Mammary epithelial cell (primary cell): ENCODE data around the gene ZNF236.

ENCODE experiments used
- EZH2 ChIP-seq: IDR thresholded peaks from 2 replicates; pipeline ENCODE4 v1.6.1; 2012; ENCODE audit warnings: low read length, inconsistent platforms, borderline replicate concordance
- TF ChIP-seq, protein P1 (sequence below), 2 donors: IDR thresholded peaks in 1 of 2; conservative IDR thresholded peaks in 1 of 2; 2 replicates each; pipeline ENCODE4 v1.5.1; 2011 to 2012; ENCODE audit warnings: inconsistent platforms in 2 of 2, low read length in 2 of 2, mild to moderate bottlenecking in 2 of 2, control low read depth in 1 of 2, low read depth in 1 of 2; ENCODE audit not compliant: insufficient read depth in 1 of 2; ENCODE audit errors: extremely low read depth in 1 of 2

DNA sequence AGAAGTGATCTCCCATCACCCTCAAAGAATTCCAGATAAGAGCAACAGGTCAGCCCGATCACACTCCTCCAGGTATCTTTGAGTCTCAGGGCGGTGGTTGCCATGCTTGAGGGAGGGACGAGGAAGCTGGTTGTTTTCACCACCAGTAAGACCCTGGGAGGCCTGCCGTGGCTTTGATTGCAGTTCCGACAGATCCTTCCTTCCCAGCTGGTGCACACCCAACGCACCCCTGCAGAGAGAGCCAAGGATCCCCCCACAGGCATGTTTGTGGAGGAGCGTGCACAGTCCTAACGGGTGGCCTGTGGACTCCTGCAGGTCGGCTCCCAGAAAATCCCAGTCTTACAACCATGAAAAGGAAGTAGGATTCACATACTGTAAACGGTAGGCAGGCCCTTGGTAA, 13.8 kb upstream of the ZNF236 start:
- TF ChIP-seq, protein P1, sequence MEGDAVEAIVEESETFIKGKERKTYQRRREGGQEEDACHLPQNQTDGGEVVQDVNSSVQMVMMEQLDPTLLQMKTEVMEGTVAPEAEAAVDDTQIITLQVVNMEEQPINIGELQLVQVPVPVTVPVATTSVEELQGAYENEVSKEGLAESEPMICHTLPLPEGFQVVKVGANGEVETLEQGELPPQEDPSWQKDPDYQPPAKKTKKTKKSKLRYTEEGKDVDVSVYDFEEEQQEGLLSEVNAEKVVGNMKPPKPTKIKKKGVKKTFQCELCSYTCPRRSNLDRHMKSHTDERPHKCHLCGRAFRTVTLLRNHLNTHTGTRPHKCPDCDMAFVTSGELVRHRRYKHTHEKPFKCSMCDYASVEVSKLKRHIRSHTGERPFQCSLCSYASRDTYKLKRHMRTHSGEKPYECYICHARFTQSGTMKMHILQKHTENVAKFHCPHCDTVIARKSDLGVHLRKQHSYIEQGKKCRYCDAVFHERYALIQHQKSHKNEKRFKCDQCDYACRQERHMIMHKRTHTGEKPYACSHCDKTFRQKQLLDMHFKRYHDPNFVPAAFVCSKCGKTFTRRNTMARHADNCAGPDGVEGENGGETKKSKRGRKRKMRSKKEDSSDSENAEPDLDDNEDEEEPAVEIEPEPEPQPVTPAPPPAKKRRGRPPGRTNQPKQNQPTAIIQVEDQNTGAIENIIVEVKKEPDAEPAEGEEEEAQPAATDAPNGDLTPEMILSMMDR (conservative IDR thresholded peaks at IDR 0.05 in 1 of 2, IDR thresholded peaks at IDR 0.05 in 1 of 2; ENCODE audit: extremely low read depth in 1 of 2, insufficient read depth in 1 of 2, low read depth in 1 of 2, low read length in 2 of 2), result no peak
- no peak for TF ChIP-seq EZH2
